ENCODE measurements around the gene ZNF430.

DNA sequence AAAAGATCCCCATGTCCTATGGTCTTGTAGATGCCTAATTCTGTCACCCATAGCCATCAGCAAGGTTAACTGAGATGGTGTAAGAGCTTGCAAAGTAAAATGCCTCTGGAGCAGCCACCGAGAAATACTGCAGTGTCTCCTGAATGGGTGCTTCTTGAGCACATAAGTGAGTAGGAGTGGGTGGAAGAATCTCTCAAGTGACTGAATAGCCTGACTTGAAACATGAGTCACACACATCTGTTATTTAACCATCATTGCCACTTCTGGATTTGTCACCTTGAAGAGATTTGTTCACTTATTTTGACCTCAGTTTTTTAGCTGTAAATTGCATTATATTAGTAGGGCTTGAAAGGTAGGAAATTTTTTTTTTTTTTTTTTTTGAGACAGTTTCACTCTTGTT lies 63.9 kb downstream of the ZNF430 start:
- no peak for TF ChIP-seq GATA2 (IDR thresholded peaks at IDR 0.05; ENCODE audit: low read depth, low read length)
- no peak for TF ChIP-seq GATA3 (IDR thresholded peaks at IDR 0.05; ENCODE audit: low read depth, low read length)
